IMR-90 (cell line): ENCODE results near the gene CDX1.

Experiments used
- BHLHE40 ChIP-seq: fragments of 150-350 bp; IDR thresholded peaks from 2 replicates; pipeline ENCODE4 v1.6.1; 2016; ENCODE audit warnings: mild to moderate bottlenecking, low read depth, low read length
- CEBPB ChIP-seq: IDR thresholded peaks from 2 replicates; pipeline ENCODE4 v1.6.1; 2012; ENCODE audit warnings: low read depth, low read length, improper control_type of control experiment
- CTCF ChIP-seq: conservative IDR thresholded peaks from 2 replicates; pipeline ENCODE4 v1.5.1; 2012; ENCODE audit warnings: mild to moderate bottlenecking, low read depth, low read length, improper control_type of control experiment
- MAFK ChIP-seq: IDR thresholded peaks from 2 replicates; pipeline ENCODE4 v1.6.1; 2012; ENCODE audit warnings: low read depth, low read length, improper control_type of control experiment
- POLR2A ChIP-seq: IDR thresholded peaks from 2 replicates; pipeline ENCODE4 v1.6.1; 2012; ENCODE audit warnings: mild to moderate bottlenecking, low read depth, low read length
- SMC3 ChIP-seq: fragments of 150-350 bp; IDR thresholded peaks from 2 replicates; pipeline ENCODE4 v1.6.1; 2016; ENCODE audit warnings: low read depth, mild to moderate bottlenecking, antibody characterized with exemption, low read length, moderate library complexity

DNA sequence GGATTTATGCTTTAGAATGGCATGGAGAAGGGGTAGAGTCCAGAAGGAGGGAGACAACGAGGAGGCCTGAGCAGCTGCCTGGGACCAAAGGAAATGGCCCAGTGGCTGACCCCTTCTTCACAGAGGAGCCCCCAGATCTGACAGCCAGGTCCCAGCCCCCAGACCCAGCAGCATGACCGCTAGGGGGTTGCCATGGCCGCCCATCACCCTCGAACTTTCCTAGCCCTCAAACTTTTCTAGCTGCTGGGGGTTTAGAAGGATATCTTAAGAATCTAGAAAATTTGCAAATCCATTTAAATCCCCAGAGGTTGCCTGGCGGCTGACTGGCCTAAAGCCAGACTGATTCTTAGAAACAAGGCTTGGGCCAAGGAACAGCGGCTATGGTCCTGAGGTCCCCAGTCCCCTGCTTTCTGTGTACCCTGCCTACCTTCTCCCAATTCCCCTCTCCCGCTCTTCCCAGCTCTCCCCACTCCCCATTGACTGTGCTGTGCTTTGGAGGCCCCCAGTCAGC lies 11.9 kb upstream of the CDX1 start:
- TF ChIP-seq CTCF (0 out of 2 replicates have a peak, but pooled peaks have one; percentile 6), MAFK (no peak), CEBPB (no peak), SMC3 (no peak), POLR2A (no peak), BHLHE40 (no peak)
